HepG2 (cell line): ENCODE data around the gene VSIG10L. TPM values are rescaled to one million over a fixed set of nuclear protein-coding genes. Genes with fewer than 3 reads are reported as not detected.

Source experiments
- ETV5 ChIP-seq: IDR thresholded peaks from 2 replicates; pipeline ENCODE4 v1.6.1; 2018; ENCODE audit warnings: missing biosample characterization, missing genetic modification reagents, inconsistent platforms, borderline replicate concordance
- FUBP1 ChIP-seq: sonication (generic); formaldehyde crosslinking; IDR thresholded peaks from 2 replicates; pipeline ENCODE4 v1.5.1; 2020; ENCODE audit warnings: missing genetic modification reagents, mild to moderate bottlenecking, borderline replicate concordance
- HOMEZ ChIP-seq: IDR thresholded peaks from 2 replicates; pipeline ENCODE4 v1.6.1; 2016; ENCODE audit warnings: low read depth
- HOXD1 ChIP-seq: sonication (generic); formaldehyde crosslinking; IDR thresholded peaks from 2 replicates; pipeline ENCODE4 v1.5.0; 2020; ENCODE audit warnings: missing genetic modification reagents
- PCBP2 ChIP-seq: fragments of 200-400 bp; formaldehyde crosslinking; optimal IDR thresholded peaks from 2 replicates; pipeline ENCODE3; 2018; ENCODE audit warnings: low read length, low read depth; ENCODE audit not compliant: poor library complexity, severe bottlenecking
- UBTF ChIP-seq: sonication (generic); formaldehyde crosslinking; IDR thresholded peaks from 2 replicates; pipeline ENCODE4 v1.4.0; 2020; ENCODE audit warnings: mild to moderate bottlenecking, missing genetic modification reagents
- ZBTB10 ChIP-seq: sonication (generic); formaldehyde crosslinking; IDR thresholded peaks from 2 replicates; pipeline ENCODE4 v1.4.0; 2020; ENCODE audit warnings: missing genetic modification reagents, borderline replicate concordance
- ZNF224 ChIP-seq: sonication (generic); formaldehyde crosslinking; IDR thresholded peaks from 2 replicates; pipeline ENCODE4 v1.5.0; 2020; ENCODE audit warnings: mild to moderate bottlenecking, missing genetic modification reagents
- ZNF318 ChIP-seq: sonication (generic); formaldehyde crosslinking; IDR thresholded peaks from 2 replicates; pipeline ENCODE4 v1.4.0; 2020; ENCODE audit warnings: mild to moderate bottlenecking, missing genetic modification reagents
- ZNF354B ChIP-seq: sonication (generic); formaldehyde crosslinking; IDR thresholded peaks from 2 replicates; pipeline ENCODE4 v1.8.0; 2022; ENCODE audit warnings: mild to moderate bottlenecking, missing genetic modification reagents
- ZNF550 ChIP-seq: sonication (generic); formaldehyde crosslinking; IDR thresholded peaks from 2 replicates; pipeline ENCODE4 v1.4.0; 2020; ENCODE audit warnings: mild to moderate bottlenecking, missing genetic modification reagents, borderline replicate concordance
- ZNF577 ChIP-seq: sonication (generic); formaldehyde crosslinking; IDR thresholded peaks from 2 replicates; pipeline ENCODE4 v1.4.0; 2020; ENCODE audit warnings: mild to moderate bottlenecking, low read depth, missing genetic modification reagents, borderline replicate concordance
- polyA plus RNA-seq, 8 experiments: library from polyadenylated mRNA; depleted of rRNA in 3 of 8; stranded (reverse) in 7 of 8; unstranded in 1 of 8; fragments of >200 nt; fragmentation: Illumina TruSeq in 4 of 8; extraction: Trizol in 4 of 8; gene quantifications; 2 replicates each; pipeline versions ENCODE4 v1.2.1 to v1.2.3, GENCODE V29; 2011 to 2016; ENCODE audit warnings: low read depth in 4 of 8, missing spikeins in 1 of 8, mixed read lengths in 1 of 8; ENCODE audit not compliant: insufficient read depth in 1 of 8
- total RNA-seq, 5 experiments: library from RNA; depleted of rRNA; stranded (reverse); fragments of >200 nt; fragmentation: Illumina TruSeq; extraction: Trizol; gene quantifications; 2 replicates each; pipeline ENCODE4 v1.2.3, GENCODE V29; 2016; ENCODE audit warnings: low read depth in 1 of 5

VSIG10L gene
- total and polyA plus RNA-seq, 2 of the 13 experiments (the other 11 are each of a cell fraction or from before 2014, with no cell fraction given), result 2.7 to 8.5 TPM

GRCh38 chr19:51354742-51355148, 12.8 kb upstream of the VSIG10L start (continued):
- TF ChIP-seq ZNF318 (CRISPR knock-in tag) (no peak), ZBTB10 (no peak), ZNF354B (CRISPR knock-in tag) (no peak), ZNF224 (CRISPR knock-in tag) (no peak), ZNF577 (no peak), HOXD1 (CRISPR knock-in tag) (no peak), FUBP1 (CRISPR knock-in tag) (no peak), HOMEZ (CRISPR knock-in tag) (no peak), ETV5 (CRISPR knock-in tag) (peak; percentile 62; the same call in 1 of the 2 replicates), PCBP2 (no peak), ZNF550 (CRISPR knock-in tag) (no peak), UBTF (CRISPR knock-in tag) (no peak)
